Naive thymus-derived CD8-positive, alpha-beta T cell (primary cell): Measurements from ENCODE around the gene MCM10. TPM values are rescaled to one million over a fixed set of nuclear protein-coding genes. Genes with fewer than 3 reads are reported as not detected.
A peak's percentile ranks its signal among the peaks of the same experiment; 100 is the strongest.
"Not testable (repeated sequence)": the region's sequence is repeated elsewhere in the genome, so short reads cannot be mapped to it uniquely, and the experiment has no call there.

ENCODE experiments used
- ATAC-seq, 2 donors: fragments of 150-1000 bp; cut with Tn5 transposase in 1 of 2; sonication (Bioruptor Pico), chemical (Tn5 transposase) in 1 of 2; 1 replicate in 1 of 2; 2 replicates in 1 of 2; pipeline ENCODE4 v1.10.0; 2021; ENCODE audit warnings: mild to moderate bottlenecking in 2 of 2, moderate library complexity in 2 of 2
- POLR2A ChIA-PET: fragments of 350-600 bp; sonication (Branson Sonifier 250); formaldehyde crosslinking; loops from one replicate; lab custom pipeline; 2021; ENCODE audit warnings: antibody characterized with exemption; lab: Charles Lee
- DNase-seq, 10 donors: peaks; one replicate each; pipeline versions ENCODE4 v3.0.0 to v3.0.0-alpha.2; 2020 to 2022
- H3K27ac Mint-ChIP-seq, 10 donors: one replicate each; pipeline ENCODE4 v1.8.0; 2020 to 2022; ENCODE audit warnings: mild to moderate bottlenecking in 10 of 10, mixed read lengths in 10 of 10, moderate library complexity in 4 of 10, inconsistent platforms in 1 of 10
- H3K27me3 Mint-ChIP-seq, 5 donors: one replicate each; pipeline ENCODE4 v1.8.0; 2021 to 2022; ENCODE audit warnings: mixed read lengths in 5 of 5
- H3K36me3 Mint-ChIP-seq, 3 donors: one replicate each; pipeline ENCODE4 v1.8.0; 2020 to 2022; ENCODE audit warnings: mixed read lengths in 3 of 3, mild to moderate bottlenecking in 2 of 3, inconsistent platforms in 1 of 3
- H3K4me1 Mint-ChIP-seq, 4 donors: one replicate each; pipeline ENCODE4 v1.8.0; 2021 to 2022; ENCODE audit warnings: mixed read lengths in 4 of 4
- H3K4me3 Mint-ChIP-seq, 10 donors: one replicate each; pipeline ENCODE4 v1.8.0; 2020 to 2022; ENCODE audit warnings: mild to moderate bottlenecking in 10 of 10, mixed read lengths in 10 of 10, moderate library complexity in 6 of 10, inconsistent platforms in 1 of 10
- H3K9me3 Mint-ChIP-seq, 9 donors: one replicate each; pipeline ENCODE4 v1.8.0; 2020 to 2022; ENCODE audit warnings: mixed read lengths in 9 of 9, mild to moderate bottlenecking in 3 of 9, inconsistent platforms in 1 of 9, moderate library complexity in 1 of 9
- polyA plus RNA-seq, 3 donors: library from polyadenylated mRNA; unstranded; fragments of 300-500 nt; fragmentation: Illumina TruSeq; gene quantifications; one replicate each; pipeline ENCODE4 v1.2.3, GENCODE V29; 2021
- total RNA-seq, 8 experiments: library from RNA in 2 of 8; stranded (reverse) in 2 of 8; gene quantifications; one replicate each; pipeline ENCODE4 v1.2.3 and lab custom pipeline; 2021 to 2026

Gene MCM10
- total and polyA plus RNA-seq, 5 experiments from 2014 or later: 0.34 TPM; not detected in 4

DNA sequence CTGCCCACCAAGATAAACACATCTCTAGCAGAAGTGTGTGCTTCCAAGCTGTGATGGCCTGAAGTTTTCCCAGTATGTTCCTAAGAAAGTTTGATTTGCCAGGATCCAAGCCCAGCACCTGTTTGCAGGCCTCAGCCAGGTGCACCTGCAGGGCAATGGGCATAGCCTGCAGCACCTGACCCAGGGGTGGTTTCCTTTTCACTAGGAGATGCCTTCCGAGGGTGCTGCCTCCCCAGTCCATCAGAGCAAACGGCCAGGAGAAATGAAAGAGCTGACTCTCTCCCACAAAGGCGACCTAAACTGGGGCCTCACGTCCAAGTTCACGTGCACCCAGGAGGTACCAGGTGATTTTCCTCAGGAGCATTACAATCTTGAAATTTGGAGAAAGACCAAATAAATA lies 65.7 kb downstream of the MCM10 start:
- ATAC-seq: no peak
- Mint-ChIP-seq H3K27ac (no peak overlapping the region), H3K4me3 (no peak overlapping the region), H3K36me3 (no peaks in the 10 kb centered on the region), H3K27me3 (no peaks in the 10 kb centered on the region), H3K4me1 (no peaks in the 10 kb centered on the region), H3K9me3 (no peaks in the 10 kb centered on the region)
- DNase-seq: no peak
- POLR2A ChIA-PET: no interaction called here

DNA sequence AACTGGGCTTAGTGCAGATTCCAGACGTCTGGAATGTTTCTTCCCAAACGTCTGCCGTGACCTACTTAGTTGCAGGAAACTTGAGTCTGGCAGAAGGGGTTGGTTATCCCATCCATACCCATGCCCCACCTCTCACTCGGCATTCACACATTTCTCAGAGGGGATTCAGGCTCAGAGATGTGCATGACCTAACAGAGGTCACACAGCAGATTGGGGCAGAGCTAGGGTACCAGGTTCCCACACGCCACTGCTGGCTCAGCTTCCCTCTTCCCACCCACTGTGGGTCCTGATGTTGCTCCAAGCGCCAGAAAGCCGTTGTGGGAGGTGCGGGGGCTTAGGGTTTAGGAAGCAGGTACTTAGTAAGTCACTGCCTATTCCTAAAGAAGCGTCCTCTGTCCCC lies 69.8 kb downstream of the MCM10 start:
- H3K27me3 Mint-ChIP-seq: no peaks in the 10 kb centered on the region
- DNase-seq (no peak), ATAC-seq (no peak)
- H3K27ac Mint-ChIP-seq: no peak overlapping the region
- H3K36me3 Mint-ChIP-seq: no peaks in the 10 kb centered on the region
- no peak overlapping the region for H3K4me3 Mint-ChIP-seq
- no peaks in the 10 kb centered on the region for H3K9me3 Mint-ChIP-seq
- H3K4me1 Mint-ChIP-seq: no peaks in the 10 kb centered on the region
- POLR2A ChIA-PET: no interaction called here

DNA sequence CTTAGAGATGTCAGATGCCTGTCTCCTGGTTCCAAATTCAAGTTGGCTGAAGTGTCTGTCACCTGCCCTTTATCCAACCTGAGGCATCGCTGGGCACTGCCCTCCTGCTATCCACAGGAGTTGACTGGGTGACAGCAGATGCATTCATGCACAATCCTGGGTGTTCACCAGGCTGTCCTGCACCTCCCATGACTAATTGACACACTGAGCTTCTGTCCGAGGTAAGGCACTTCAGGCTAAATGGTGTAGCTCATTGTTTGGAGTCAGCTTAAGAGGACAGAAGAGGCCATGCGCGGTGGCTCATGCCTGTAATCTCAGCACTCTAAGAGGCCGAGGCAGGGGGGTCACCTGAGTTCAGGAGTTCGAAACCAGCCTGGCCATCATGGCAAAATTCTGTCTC lies 70.5 kb downstream of the MCM10 start:
- H3K9me3 Mint-ChIP-seq: no peaks in the 10 kb centered on the region
- no peak overlapping the region for H3K27ac Mint-ChIP-seq
- DNase-seq (no peak), ATAC-seq (no peak)
- no peak overlapping the region for H3K4me3 Mint-ChIP-seq
- no peaks in the 10 kb centered on the region for H3K36me3 Mint-ChIP-seq
- no peaks in the 10 kb centered on the region for H3K27me3 Mint-ChIP-seq
- POLR2A ChIA-PET: no interaction called here
- H3K4me1 Mint-ChIP-seq: no peaks in the 10 kb centered on the region

DNA sequence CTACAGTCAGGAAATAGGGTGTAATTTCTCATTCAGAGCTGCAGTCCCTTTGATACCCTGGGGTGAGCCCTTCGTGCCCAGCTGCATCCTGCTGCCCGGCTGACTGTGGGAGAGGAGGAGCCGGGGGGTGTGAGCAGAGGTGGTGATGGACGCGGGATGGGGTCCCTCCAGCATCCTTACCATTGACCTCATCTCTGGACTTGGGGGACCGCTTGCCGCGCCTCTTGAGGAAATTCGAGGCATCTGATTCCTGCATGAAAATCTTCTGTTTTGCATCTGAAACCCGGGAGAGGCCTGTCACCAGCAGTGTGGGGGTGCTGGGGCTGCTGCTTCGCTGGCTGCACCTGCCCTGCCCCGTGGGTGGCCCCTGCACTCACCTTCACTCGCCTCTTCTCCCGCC lies 72.0 kb downstream of the MCM10 start:
- H3K4me1 Mint-ChIP-seq: no peaks in the 10 kb centered on the region
- H3K4me3 Mint-ChIP-seq: no peak overlapping the region
- no peaks in the 10 kb centered on the region for H3K27me3 Mint-ChIP-seq
- H3K27ac Mint-ChIP-seq: peak overlapping the region in 1 of 10 donors; percentile 25
- ATAC-seq (no peak), DNase-seq (no peak)
- no peaks in the 10 kb centered on the region for H3K36me3 Mint-ChIP-seq
- POLR2A ChIA-PET: no interaction called here
- no peaks in the 10 kb centered on the region for H3K9me3 Mint-ChIP-seq

DNA sequence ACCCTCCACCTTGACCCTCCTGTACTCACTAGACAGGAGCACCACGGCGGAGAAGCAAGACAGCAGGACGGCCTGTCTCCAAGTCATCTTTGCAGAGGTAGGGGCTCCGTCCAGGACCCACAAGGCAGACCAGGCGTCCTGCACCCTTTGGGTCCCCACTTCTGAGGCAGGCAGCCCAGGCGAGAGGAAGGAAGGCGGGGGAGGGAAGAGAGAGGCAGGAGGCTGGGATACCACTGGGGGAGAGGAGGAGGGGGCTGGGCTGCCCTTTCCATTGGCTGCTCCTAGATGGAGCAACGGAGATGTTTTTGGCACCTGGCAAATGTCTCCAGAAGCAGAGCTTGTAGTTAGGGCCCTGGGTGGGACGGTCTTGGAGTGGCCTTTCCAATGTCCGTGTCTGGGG lies 72.8 kb downstream of the MCM10 start, which contains the start of gene UCMA:
TSS of gene UCMA (minus strand) at position 203 of the 400 bp plus-strand sequence. CDS start at position 87, 116 bp downstream.
- H3K4me3 Mint-ChIP-seq: no peak within 1 kb of the TSS
- ATAC-seq (no peak), DNase-seq (no peak)
- POLR2A ChIA-PET: no interaction called here
- H3K36me3 Mint-ChIP-seq: no peaks in the 10 kb centered on the region
- H3K27me3 Mint-ChIP-seq: no peaks in the 10 kb centered on the region
- peak within 1 kb of the TSS in 2 of 10 donors; percentile 25 to 63 for H3K27ac Mint-ChIP-seq
- H3K9me3 Mint-ChIP-seq: no peaks in the 10 kb centered on the region
- no peaks in the 10 kb centered on the region for H3K4me1 Mint-ChIP-seq

DNA sequence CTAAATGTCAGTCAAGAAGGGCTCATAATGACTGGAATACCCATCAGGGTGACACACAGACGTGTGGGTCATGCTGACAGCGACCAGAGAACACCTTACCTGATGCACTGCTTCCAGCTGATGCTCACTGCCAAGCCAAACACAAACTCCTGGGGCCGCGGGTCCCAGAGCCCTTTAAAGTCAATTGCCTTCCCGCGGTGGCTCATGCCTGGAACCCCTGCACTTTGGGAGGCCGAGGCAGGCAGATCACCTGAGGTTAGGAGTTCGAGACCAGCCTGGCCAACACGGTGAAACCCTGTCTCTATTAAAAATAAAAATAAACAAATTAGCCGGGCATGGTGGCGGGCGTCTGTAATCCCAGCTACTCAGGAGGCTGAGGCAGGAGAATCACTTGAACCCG lies 73.4 kb downstream of the MCM10 start:
- H3K27ac Mint-ChIP-seq, H3K9me3 Mint-ChIP-seq, H3K4me1 Mint-ChIP-seq, H3K27me3 Mint-ChIP-seq, H3K36me3 Mint-ChIP-seq, POLR2A ChIA-PET, ATAC-seq, H3K4me3 Mint-ChIP-seq, DNase-seq: not testable (repeated sequence)

DNA sequence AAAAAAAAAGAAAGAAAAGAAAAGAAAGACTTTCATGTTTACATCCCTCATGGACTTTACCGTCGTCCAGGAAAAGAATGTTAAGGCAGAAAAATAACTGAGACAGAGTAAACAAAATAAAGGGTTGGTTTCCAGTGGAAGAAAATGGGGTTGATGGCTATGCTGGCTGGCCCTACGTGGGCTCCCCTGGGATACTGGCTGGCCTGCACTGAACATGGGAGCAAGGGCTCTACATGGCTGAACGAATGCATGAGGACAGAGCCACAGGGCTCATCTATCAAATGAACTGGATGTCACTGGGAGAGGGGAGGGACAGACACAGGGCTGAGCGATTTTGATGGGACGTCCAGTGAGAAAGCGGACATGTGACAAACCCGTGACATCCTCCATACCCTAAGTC lies 75.3 kb downstream of the MCM10 start:
- Mint-ChIP-seq H3K27me3 (no peaks in the 10 kb centered on the region), H3K4me1 (no peaks in the 10 kb centered on the region), H3K36me3 (no peaks in the 10 kb centered on the region), H3K4me3 (no peak overlapping the region), H3K9me3 (no peaks in the 10 kb centered on the region), H3K27ac (peak overlapping the region in 1 of 10 donors; percentile 73)
- ATAC-seq (no peak), DNase-seq (no peak)
- POLR2A ChIA-PET: no interaction called here

DNA sequence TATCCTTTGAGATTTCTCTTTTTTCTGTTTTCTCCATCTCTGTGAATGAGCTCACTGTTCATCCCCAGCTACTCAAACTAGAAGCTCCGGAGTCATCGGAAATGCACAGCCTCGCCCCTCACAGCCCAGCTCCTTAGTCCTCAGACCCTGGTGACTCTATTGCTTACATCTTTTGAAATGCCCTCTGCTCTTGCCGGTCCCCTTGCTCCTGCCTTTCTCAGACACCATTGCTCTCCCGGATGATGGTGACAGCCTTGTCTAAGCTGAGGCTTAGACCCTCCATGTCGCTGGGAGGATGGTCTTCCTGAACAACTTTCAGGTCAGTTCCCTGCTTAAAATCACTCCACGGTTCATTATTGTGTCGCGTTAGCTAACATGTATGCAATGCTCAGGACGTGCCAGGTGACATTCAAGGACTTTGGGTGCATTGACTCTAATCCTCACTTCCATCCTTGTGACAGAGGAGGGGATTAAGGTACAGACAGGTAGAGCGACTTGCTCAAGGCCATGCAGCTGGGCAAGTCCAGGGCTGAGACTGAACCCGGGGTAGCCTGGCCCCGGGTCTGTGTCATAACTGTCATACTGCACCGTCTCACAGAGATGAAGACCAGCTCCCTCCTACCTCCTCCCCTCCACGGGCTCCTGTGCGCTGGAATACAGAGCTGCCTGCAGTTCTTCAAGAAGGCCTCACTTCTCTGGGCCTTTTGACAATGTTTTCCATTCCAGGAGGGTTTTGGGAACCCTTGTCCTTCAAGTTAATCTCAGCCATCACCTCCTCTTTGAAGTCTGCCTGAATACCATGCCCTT lies 77.1 kb downstream of the MCM10 start:
- Mint-ChIP-seq H3K27me3 (no peaks in the 10 kb centered on the region), H3K9me3 (no peaks in the 10 kb centered on the region), H3K4me3 (no peak overlapping the region), H3K27ac (no peak overlapping the region), H3K36me3 (no peaks in the 10 kb centered on the region), H3K4me1 (no peaks in the 10 kb centered on the region)
- no peak for DNase-seq
- no peak for ATAC-seq
- POLR2A ChIA-PET: no interaction called here

DNA sequence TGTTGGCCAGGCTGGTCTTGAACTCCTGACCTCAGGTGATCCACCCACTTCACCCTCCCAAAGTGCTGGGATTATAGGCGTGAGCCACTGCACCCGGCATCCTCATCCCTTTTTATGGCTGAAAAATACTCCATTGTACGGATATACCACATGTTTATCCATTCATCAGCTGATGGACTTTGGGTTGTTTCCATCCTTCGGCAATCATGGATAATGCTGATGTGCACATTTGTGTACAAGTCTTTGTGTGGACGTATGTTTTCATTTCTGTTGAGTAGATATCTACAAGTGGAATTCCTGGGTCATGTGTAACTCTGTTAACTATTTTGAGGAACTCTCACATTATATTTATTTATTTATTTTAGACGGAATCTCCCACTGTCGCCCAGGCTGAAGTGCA lies 78.6 kb downstream of the MCM10 start:
- no peaks in the 10 kb centered on the region for H3K4me1 Mint-ChIP-seq
- DNase-seq (no peak), ATAC-seq (no peak)
- no peaks in the 10 kb centered on the region for H3K9me3 Mint-ChIP-seq
- POLR2A ChIA-PET: no interaction called here
- H3K27me3 Mint-ChIP-seq: no peaks in the 10 kb centered on the region
- no peak overlapping the region for H3K4me3 Mint-ChIP-seq
- H3K36me3 Mint-ChIP-seq: no peaks in the 10 kb centered on the region
- no peak overlapping the region for H3K27ac Mint-ChIP-seq

DNA sequence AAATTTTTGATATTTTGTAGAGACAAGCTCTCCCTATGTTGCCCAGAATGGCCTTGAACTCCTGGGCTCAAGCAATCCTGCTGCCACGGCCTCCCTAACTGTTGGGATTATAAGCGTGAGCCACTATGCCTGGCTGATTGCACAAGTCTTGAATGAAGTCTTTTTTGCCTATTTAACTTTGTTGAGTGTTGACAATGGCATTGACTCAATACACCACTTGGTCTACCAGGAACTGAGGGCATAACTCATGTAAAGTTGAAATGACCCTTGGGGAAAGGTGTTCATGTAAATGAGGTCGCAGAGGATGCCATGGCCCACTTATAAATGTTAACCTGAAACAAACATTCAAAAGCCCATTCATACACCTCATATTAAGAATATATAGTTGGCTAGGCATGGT lies 80.3 kb downstream of the MCM10 start:
- Mint-ChIP-seq H3K4me3 (no peak overlapping the region), H3K27me3 (no peaks in the 10 kb centered on the region)
- POLR2A ChIA-PET: no interaction called here

DNA sequence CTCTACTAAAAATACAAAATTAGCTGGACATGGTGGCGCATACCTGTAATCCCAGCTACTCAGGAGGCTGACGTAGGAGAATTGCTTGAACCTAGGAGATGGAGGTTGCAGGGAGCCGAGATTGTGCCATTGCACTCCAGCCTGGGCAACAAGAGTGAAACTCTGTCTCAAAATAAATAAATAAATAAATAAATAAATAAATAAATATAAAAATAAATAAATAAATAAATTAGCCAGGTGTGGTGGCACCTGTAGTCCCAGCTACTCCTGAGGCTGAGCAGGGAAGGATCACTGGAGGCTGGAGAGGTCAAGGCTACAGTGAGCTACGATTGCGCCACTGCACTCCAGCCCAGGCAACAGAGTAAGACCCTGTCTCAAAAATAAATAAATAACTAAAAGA lies 80.9 kb downstream of the MCM10 start:
- POLR2A ChIA-PET, H3K27me3 Mint-ChIP-seq, H3K36me3 Mint-ChIP-seq, ATAC-seq, DNase-seq, H3K4me1 Mint-ChIP-seq, H3K4me3 Mint-ChIP-seq, H3K27ac Mint-ChIP-seq, H3K9me3 Mint-ChIP-seq: not testable (repeated sequence)

More for the DNA sequence above, 80.3 kb downstream of the MCM10 start:
- no peaks in the 10 kb centered on the region for H3K4me1 Mint-ChIP-seq
- ATAC-seq (no peak), DNase-seq (no peak)
- H3K36me3 Mint-ChIP-seq: no peaks in the 10 kb centered on the region
- no peak overlapping the region for H3K27ac Mint-ChIP-seq
- no peaks in the 10 kb centered on the region for H3K9me3 Mint-ChIP-seq

DNA sequence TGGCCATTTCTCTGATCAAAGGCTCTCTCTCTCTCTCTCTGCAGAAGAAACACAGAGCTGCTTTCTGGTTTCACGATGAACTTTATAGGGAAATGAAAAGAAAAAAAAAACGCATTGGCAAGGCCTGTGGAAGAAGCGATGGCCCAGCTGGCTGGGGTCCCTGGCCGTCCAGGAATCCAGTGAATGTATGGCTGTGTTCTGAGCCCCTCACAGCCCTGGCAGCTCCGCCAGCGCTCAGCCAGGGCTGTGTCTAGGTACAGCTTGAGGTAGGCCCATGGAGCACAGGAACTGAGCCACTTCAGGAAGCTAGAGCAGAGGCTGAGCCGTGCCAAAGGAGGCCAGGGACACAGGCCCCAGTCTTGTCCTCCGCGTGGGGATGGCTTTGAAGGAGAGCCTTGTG lies 85.9 kb downstream of the MCM10 start:
- peak overlapping the region in 1 of 10 donors; percentile 17 for H3K27ac Mint-ChIP-seq
- H3K4me1 Mint-ChIP-seq: no peaks in the 10 kb centered on the region
- H3K9me3 Mint-ChIP-seq: no peaks in the 10 kb centered on the region
- ATAC-seq: no peak
- no peak for DNase-seq
- no peaks in the 10 kb centered on the region for H3K36me3 Mint-ChIP-seq
- no peaks in the 10 kb centered on the region for H3K27me3 Mint-ChIP-seq
- POLR2A ChIA-PET: no interaction called here
- no peak overlapping the region for H3K4me3 Mint-ChIP-seq

DNA sequence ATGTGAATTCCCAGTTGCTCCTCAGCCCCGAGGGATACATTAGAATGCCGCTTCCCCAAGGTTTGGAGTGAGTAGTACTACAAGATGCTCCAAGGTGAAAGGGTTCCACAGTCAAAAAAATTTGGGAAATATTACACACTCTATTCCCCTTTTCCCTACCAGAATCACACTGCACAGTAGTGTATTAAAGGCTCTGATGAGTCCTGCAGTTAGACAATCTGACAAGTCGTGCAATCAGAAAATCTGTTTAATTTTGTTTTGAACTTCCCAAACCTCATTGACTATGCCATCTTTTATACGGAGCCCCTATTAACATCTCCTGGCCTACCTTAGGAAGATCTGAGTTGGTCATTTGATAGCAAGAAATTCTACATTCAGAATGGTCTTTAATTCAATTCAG lies 86.4 kb downstream of the MCM10 start:
- Mint-ChIP-seq H3K4me1 (no peaks in the 10 kb centered on the region), H3K27me3 (no peaks in the 10 kb centered on the region), H3K4me3 (no peak overlapping the region), H3K36me3 (no peaks in the 10 kb centered on the region), H3K27ac (no peak overlapping the region), H3K9me3 (no peaks in the 10 kb centered on the region)
- no peak for ATAC-seq
- DNase-seq: no peak
- POLR2A ChIA-PET: no interaction called here

DNA sequence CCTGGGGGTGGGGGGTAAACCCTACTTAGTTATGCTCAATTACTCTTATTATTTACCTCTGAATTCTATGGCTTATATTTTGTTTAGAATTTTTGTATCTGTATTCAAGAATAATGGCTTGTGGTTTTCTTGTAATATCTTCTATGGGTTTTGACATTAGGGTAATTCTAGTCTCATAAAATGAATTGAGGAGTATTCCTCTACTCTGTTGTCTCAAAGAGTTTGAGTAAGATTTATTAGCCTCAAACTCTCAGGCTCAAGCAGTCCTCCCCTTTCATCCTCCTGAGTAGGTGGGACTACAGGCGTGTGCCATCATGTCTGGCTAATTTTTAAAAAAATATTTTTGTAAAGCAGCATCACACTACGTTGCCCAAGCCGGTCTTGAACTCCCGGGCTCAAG lies 92.4 kb downstream of the MCM10 start:
- ATAC-seq (no peak), DNase-seq (no peak)
- Mint-ChIP-seq H3K27me3 (peaks cover 0 to 8% (median 2%) of the 10 kb centered on the region in 5 donors), H3K4me3 (no peak overlapping the region), H3K27ac (no peak overlapping the region), H3K36me3 (no peaks in the 10 kb centered on the region), H3K4me1 (peaks cover 0 to 4% (median 0%) of the 10 kb centered on the region in 4 donors), H3K9me3 (peaks cover 0 to 6% (median 0%) of the 10 kb centered on the region in 9 donors)
- POLR2A ChIA-PET: no interaction called here
